DND-41 (cell line): ENCODE measurements around the gene ABLIM2.

Experiments used
- ATAC-seq: fragments of 200-7000 bp; cut with Tn5 transposase; 3 replicates; pipeline ENCODE4 v1.9.1; 2021; ENCODE audit warnings: low read depth; ENCODE audit not compliant: insufficient read depth
- DNase-seq: peaks from one replicate; pipeline ENCODE4 v3.0.0-alpha.2; 2020
- H2AFZ ChIP-seq: 2 replicates; pipeline ENCODE4 v1.6.0; 2012; ENCODE audit warnings: low read depth, low read length
- H3K27ac ChIP-seq: 2 replicates; pipeline ENCODE4 v1.5.1; 2012; ENCODE audit warnings: low read length, inconsistent platforms
- H3K27me3 ChIP-seq: fragments of 200-600 bp; sonication (generic); 2 replicates; pipeline ENCODE4 v1.6.0; 2012; ENCODE audit warnings: low read length, mild to moderate bottlenecking, inconsistent platforms; ENCODE audit not compliant: insufficient read depth, poor library complexity
- H3K36me3 ChIP-seq: 2 replicates; pipeline ENCODE4 v1.5.1; 2012; ENCODE audit warnings: low read length, inconsistent platforms; ENCODE audit not compliant: insufficient read depth
- H3K4me1 ChIP-seq: 2 replicates; pipeline ENCODE4 v1.5.1; 2012; ENCODE audit warnings: mild to moderate bottlenecking, low read length; ENCODE audit not compliant: insufficient read depth
- H3K4me2 ChIP-seq: 2 replicates; pipeline ENCODE4 v1.6.0; 2012; ENCODE audit warnings: mild to moderate bottlenecking, moderate library complexity, low read length, inconsistent platforms; ENCODE audit not compliant: insufficient read depth
- H3K4me3 ChIP-seq, 2 experiments: fragments of 200-600 bp in 1 of 2; shearing (Covaris generic) in 1 of 2; 2 replicates each; pipeline ENCODE4 v1.5.1; 2012 to 2016; ENCODE audit warnings: inconsistent platforms in 2 of 2, low read length in 2 of 2, mild to moderate bottlenecking in 2 of 2, low read depth in 1 of 2, moderate library complexity in 1 of 2
- H3K79me2 ChIP-seq: 2 replicates; pipeline ENCODE4 v1.6.0; 2012; ENCODE audit warnings: low read length, inconsistent platforms; ENCODE audit not compliant: insufficient read depth
- H3K9ac ChIP-seq: 2 replicates; pipeline ENCODE4 v1.6.0; 2012; ENCODE audit warnings: low read depth, mild to moderate bottlenecking, inconsistent platforms, low read length, moderate library complexity
- H3K9me3 ChIP-seq: 2 replicates; pipeline ENCODE4 v1.5.1; 2012; ENCODE audit warnings: low read length, moderate library complexity, mild to moderate bottlenecking, inconsistent platforms; ENCODE audit not compliant: insufficient read depth, severe bottlenecking
- H4K20me1 ChIP-seq: 2 replicates; pipeline ENCODE4 v1.6.0; 2012; ENCODE audit warnings: low read length; ENCODE audit not compliant: insufficient read depth
- CTCF ChIP-seq: IDR thresholded peaks from 2 replicates; pipeline ENCODE4 v1.5.1; 2012; ENCODE audit warnings: borderline replicate concordance, low read length, moderate library complexity, mild to moderate bottlenecking; ENCODE audit not compliant: poor library complexity, severe bottlenecking; ENCODE audit errors: extremely low read depth
- EZH2 ChIP-seq: IDR thresholded peaks from 3 replicates; pipeline ENCODE4 v1.6.1; 2012; ENCODE audit warnings: borderline replicate concordance, low read depth, mild to moderate bottlenecking, moderate library complexity, low read length, inconsistent platforms; ENCODE audit not compliant: severe bottlenecking

Gene ABLIM2

GRCh38 chr4:7976634-7977033, 182.0 kb downstream of the ABLIM2 start:
- no peak for TF ChIP-seq CTCF
- no peak for TF ChIP-seq EZH2
- no peaks in the 10 kb centered on the region for H3K36me3 ChIP-seq
- H3K9me3 ChIP-seq = no peaks in the 10 kb centered on the region
- no peaks in the 10 kb centered on the region for H3K79me2 ChIP-seq
- H3K4me3 ChIP-seq = no peak overlapping the region
- peaks cover 18% of the 10 kb centered on the region for H3K27me3 ChIP-seq
- H3K4me2 ChIP-seq = no peak overlapping the region
- no peak for DNase-seq
- H3K9ac ChIP-seq = no peak overlapping the region
- H3K27ac ChIP-seq = no peak overlapping the region
- no peak overlapping the region for H2AFZ ChIP-seq
- no peak for ATAC-seq
- no peaks in the 10 kb centered on the region for H3K4me1 ChIP-seq
- no peaks in the 10 kb centered on the region for H4K20me1 ChIP-seq

GRCh38 chr4:7976025-7976424, 182.6 kb downstream of the ABLIM2 start:
- Histone ChIP-seq H3K27ac (no peak overlapping the region), H3K79me2 (no peaks in the 10 kb centered on the region), H3K9me3 (no peaks in the 10 kb centered on the region), H3K4me2 (no peak overlapping the region), H3K27me3 (peaks cover 18% of the 10 kb centered on the region), H3K4me3 (no peak overlapping the region), H3K36me3 (no peaks in the 10 kb centered on the region), H3K4me1 (no peaks in the 10 kb centered on the region), H3K9ac (no peak overlapping the region), H4K20me1 (no peaks in the 10 kb centered on the region), H2AFZ (no peak overlapping the region)
- no peak for DNase-seq
- TF ChIP-seq CTCF = no peak
- TF ChIP-seq EZH2 = no peak
- no peak for ATAC-seq

- peaks cover 13% of the 10 kb centered on the region for H3K27me3 ChIP-seq
- ATAC-seq = no peak
- no peaks in the 10 kb centered on the region for H3K4me1 ChIP-seq
- TF ChIP-seq EZH2 (no peak), CTCF (no peak)
- no peak overlapping the region for H3K9ac ChIP-seq
- H3K4me2 ChIP-seq = no peak overlapping the region
- H3K27ac ChIP-seq = no peak overlapping the region
- H4K20me1 ChIP-seq = no peaks in the 10 kb centered on the region
- no peaks in the 10 kb centered on the region for H3K9me3 ChIP-seq
- no peak overlapping the region for H2AFZ ChIP-seq
- no peak for DNase-seq
- H3K79me2 ChIP-seq = no peaks in the 10 kb centered on the region
- H3K36me3 ChIP-seq = no peaks in the 10 kb centered on the region
- no peak overlapping the region for H3K4me3 ChIP-seq
Observed at GRCh38 chr4:7974425-7974824, 184.2 kb downstream of the ABLIM2 start.

- Histone ChIP-seq H3K79me2 (no peaks in the 10 kb centered on the region), H3K27ac (no peak overlapping the region), H3K9me3 (no peaks in the 10 kb centered on the region), H2AFZ (no peak overlapping the region), H3K4me2 (no peak overlapping the region), H3K9ac (no peak overlapping the region), H3K36me3 (no peaks in the 10 kb centered on the region), H4K20me1 (no peaks in the 10 kb centered on the region), H3K27me3 (peaks cover 6% of the 10 kb centered on the region), H3K4me1 (no peaks in the 10 kb centered on the region), H3K4me3 (no peak overlapping the region)
- no peak for ATAC-seq
- DNase-seq = no peak
- no peak for TF ChIP-seq EZH2
- TF ChIP-seq CTCF = no peak
Observed at GRCh38 chr4:7973545-7973981, 185.1 kb downstream of the ABLIM2 start.
